HEK293 (cell line): ENCODE data around the gene CAPN15.

Source experiments
- BCL11A ChIP-seq: fragments of 450-650 bp; formaldehyde crosslinking; IDR thresholded peaks from 2 replicates; pipeline ENCODE4 v1.5.1; 2016; ENCODE audit warnings: low read depth, missing biosample characterization, missing genetic modification characterization
- BCL11B ChIP-seq: fragments of 450-650 bp; formaldehyde crosslinking; IDR thresholded peaks from 2 replicates; pipeline ENCODE4 v1.5.1; 2016; ENCODE audit warnings: low read depth, missing biosample characterization, missing genetic modification characterization
- HOXC10 ChIP-seq: sonication (generic); formaldehyde crosslinking; IDR thresholded peaks from 2 replicates; pipeline ENCODE4 v1.8.1; 2023; ENCODE audit warnings: mild to moderate bottlenecking, missing genetic modification reagents
- KLF1 ChIP-seq: fragments of 450-650 bp; formaldehyde crosslinking; IDR thresholded peaks from 2 replicates; pipeline ENCODE4 v1.5.1; 2016; ENCODE audit warnings: missing biosample characterization, missing genetic modification characterization
- MYNN ChIP-seq: fragments of 450-650 bp; formaldehyde crosslinking; IDR thresholded peaks from 2 replicates; pipeline ENCODE4 v1.5.1; 2016; ENCODE audit warnings: missing biosample characterization, missing genetic modification characterization, borderline replicate concordance
- PBX3 ChIP-seq: sonication (generic); formaldehyde crosslinking; IDR thresholded peaks from 2 replicates; pipeline ENCODE4 v1.8.1; 2022; ENCODE audit warnings: mild to moderate bottlenecking, moderate library complexity, missing genetic modification reagents
- RBAK ChIP-seq: fragments of 450-650 bp; formaldehyde crosslinking; IDR thresholded peaks from 2 replicates; pipeline ENCODE4 v1.5.1; 2016; ENCODE audit warnings: missing biosample characterization, missing genetic modification characterization
- SALL2 ChIP-seq: fragments of 450-650 bp; formaldehyde crosslinking; IDR thresholded peaks from 2 replicates; pipeline ENCODE4 v1.5.0; 2017; ENCODE audit warnings: missing biosample characterization, mild to moderate bottlenecking, missing genetic modification characterization, borderline replicate concordance
- SP7 ChIP-seq: fragments of 450-650 bp; formaldehyde crosslinking; IDR thresholded peaks from 2 replicates; pipeline ENCODE4 v1.5.1; 2016; ENCODE audit warnings: missing biosample characterization, missing genetic modification characterization
- ZBTB20 ChIP-seq: fragments of 450-650 bp; formaldehyde crosslinking; IDR thresholded peaks from 2 replicates; pipeline ENCODE4 v1.5.1; 2016; ENCODE audit warnings: missing biosample characterization, missing genetic modification characterization
- ZEB2 ChIP-seq: fragments of 450-650 bp; formaldehyde crosslinking; IDR thresholded peaks from 2 replicates; pipeline ENCODE4 v1.5.1; 2016; ENCODE audit warnings: missing biosample characterization, missing genetic modification characterization
- ZIC2 ChIP-seq: fragments of 450-650 bp; formaldehyde crosslinking; IDR thresholded peaks from 2 replicates; pipeline ENCODE4 v1.5.1; 2016; ENCODE audit warnings: missing biosample characterization, missing genetic modification characterization
- ZNF10 ChIP-seq: fragments of 450-650 bp; formaldehyde crosslinking; IDR thresholded peaks from 2 replicates; pipeline ENCODE4 v1.5.1; 2017; ENCODE audit warnings: missing biosample characterization, missing genetic modification characterization
- ZNF148 ChIP-seq: fragments of 450-650 bp; formaldehyde crosslinking; IDR thresholded peaks from 2 replicates; pipeline ENCODE4 v1.5.0; 2017; ENCODE audit warnings: missing biosample characterization, missing genetic modification characterization, borderline replicate concordance
- ZNF18 ChIP-seq: fragments of 450-650 bp; formaldehyde crosslinking; IDR thresholded peaks from 2 replicates; pipeline ENCODE4 v1.5.1; 2016; ENCODE audit warnings: missing biosample characterization, missing genetic modification characterization
- ZNF341 ChIP-seq: fragments of 450-650 bp; formaldehyde crosslinking; IDR thresholded peaks from 2 replicates; pipeline ENCODE4; 2016; ENCODE audit warnings: low read depth, missing biosample characterization, missing genetic modification characterization
- ZNF354C ChIP-seq: fragments of 450-650 bp; formaldehyde crosslinking; IDR thresholded peaks from 2 replicates; pipeline ENCODE4 v1.5.1; 2016; ENCODE audit warnings: missing biosample characterization, missing genetic modification characterization, low read depth, borderline replicate concordance
- ZNF416 ChIP-seq: fragments of 450-650 bp; formaldehyde crosslinking; IDR thresholded peaks from 2 replicates; pipeline ENCODE4 v1.5.1; 2016; ENCODE audit warnings: missing biosample characterization, missing genetic modification characterization
- ZNF433 ChIP-seq: fragments of 450-650 bp; formaldehyde crosslinking; IDR thresholded peaks from 2 replicates; pipeline ENCODE4 v1.5.1; 2016; ENCODE audit warnings: missing biosample characterization, missing genetic modification characterization, low read depth
- ZNF510 ChIP-seq: fragments of 450-650 bp; formaldehyde crosslinking; IDR thresholded peaks from 2 replicates; pipeline ENCODE4 v1.5.1; 2018; ENCODE audit warnings: mild to moderate bottlenecking, missing genetic modification characterization, missing biosample characterization; ENCODE audit not compliant: insufficient replicate concordance
- ZNF549 ChIP-seq: fragments of 450-650 bp; IDR thresholded peaks from 2 replicates; pipeline ENCODE4 v1.5.1; 2018; ENCODE audit warnings: missing biosample characterization, missing genetic modification characterization, mild to moderate bottlenecking, inconsistent platforms, moderate library complexity
- ZNF621 ChIP-seq: fragments of 450-650 bp; formaldehyde crosslinking; IDR thresholded peaks from 2 replicates; pipeline ENCODE4 v1.5.1; 2017; ENCODE audit warnings: missing biosample characterization, missing genetic modification characterization
- ZNF670 ChIP-seq: fragments of 450-650 bp; formaldehyde crosslinking; IDR thresholded peaks from 2 replicates; pipeline ENCODE4 v1.5.1; 2016; ENCODE audit warnings: missing biosample characterization, missing genetic modification characterization, low read depth
- ZNF707 ChIP-seq: fragments of 450-650 bp; formaldehyde crosslinking; IDR thresholded peaks from 2 replicates; pipeline ENCODE4 v1.5.1; 2016; ENCODE audit warnings: missing biosample characterization, missing genetic modification characterization
- ZNF747 ChIP-seq: fragments of 450-650 bp; formaldehyde crosslinking; IDR thresholded peaks from 2 replicates; pipeline ENCODE4 v1.5.1; 2016; ENCODE audit warnings: missing biosample characterization, missing genetic modification characterization
- ZSCAN16 ChIP-seq: fragments of 450-650 bp; formaldehyde crosslinking; IDR thresholded peaks from 2 replicates; pipeline ENCODE4 v1.5.1; 2016; ENCODE audit warnings: missing biosample characterization, missing genetic modification characterization
- TF ChIP-seq, protein P1 (sequence below): fragments of 450-650 bp; formaldehyde crosslinking; IDR thresholded peaks from 2 replicates; pipeline ENCODE4 v1.5.1; 2016; ENCODE audit warnings: missing biosample characterization, missing genetic modification characterization, low read depth
- TF ChIP-seq, protein P2 (sequence below): fragments of 450-650 bp; IDR thresholded peaks from 2 replicates; pipeline ENCODE4 v1.5.1; 2018; ENCODE audit warnings: missing biosample characterization, missing genetic modification characterization
- TF ChIP-seq, protein P3 (sequence below): fragments of 450-650 bp; formaldehyde crosslinking; IDR thresholded peaks from 2 replicates; pipeline ENCODE4 v1.5.1; 2017; ENCODE audit warnings: missing biosample characterization, missing genetic modification characterization

The CAPN15 gene

GRCh38 chr16:592518-593306, 65.2 kb downstream of the CAPN15 start (continued):
- TF ChIP-seq HOXC10 (CRISPR knock-in tag) (no peak), ZNF747 (no peak), ZNF549 (tag by site-specific recombination) (no peak), ZNF510 (tag by site-specific recombination) (no peak), ZNF670 (tag by site-specific recombination) (no peak), SP7 (peak; percentile 66; the same call in 1 of the 2 replicates), ZNF341 (tag by site-specific recombination) (no peak), BCL11A (no peak), ZNF416 (tag by site-specific recombination) (no peak), PBX3 (CRISPR knock-in tag) (no peak), RBAK (tag by site-specific recombination) (no peak), ZEB2 (peak; percentile 91; the same call in 1 of the 2 replicates), MYNN (tag by site-specific recombination) (no peak), ZNF707 (tag by site-specific recombination) (no peak), ZNF18 (no peak), ZSCAN16 (no peak), ZNF433 (tag by site-specific recombination) (no peak), ZNF621 (tag by site-specific recombination) (no peak), ZNF354C (no peak), ZIC2 (no peak), ZNF10 (peak; percentile 85), KLF1 (no peak; the same call in 1 of the 2 replicates), BCL11B (tag by site-specific recombination) (no peak), ZBTB20 (tag by site-specific recombination) (peak; percentile 40; the same call in 1 of the 2 replicates), ZNF148 (tag by site-specific recombination) (no peak), SALL2 (tag by site-specific recombination) (no peak)
- TF ChIP-seq, protein P1, sequence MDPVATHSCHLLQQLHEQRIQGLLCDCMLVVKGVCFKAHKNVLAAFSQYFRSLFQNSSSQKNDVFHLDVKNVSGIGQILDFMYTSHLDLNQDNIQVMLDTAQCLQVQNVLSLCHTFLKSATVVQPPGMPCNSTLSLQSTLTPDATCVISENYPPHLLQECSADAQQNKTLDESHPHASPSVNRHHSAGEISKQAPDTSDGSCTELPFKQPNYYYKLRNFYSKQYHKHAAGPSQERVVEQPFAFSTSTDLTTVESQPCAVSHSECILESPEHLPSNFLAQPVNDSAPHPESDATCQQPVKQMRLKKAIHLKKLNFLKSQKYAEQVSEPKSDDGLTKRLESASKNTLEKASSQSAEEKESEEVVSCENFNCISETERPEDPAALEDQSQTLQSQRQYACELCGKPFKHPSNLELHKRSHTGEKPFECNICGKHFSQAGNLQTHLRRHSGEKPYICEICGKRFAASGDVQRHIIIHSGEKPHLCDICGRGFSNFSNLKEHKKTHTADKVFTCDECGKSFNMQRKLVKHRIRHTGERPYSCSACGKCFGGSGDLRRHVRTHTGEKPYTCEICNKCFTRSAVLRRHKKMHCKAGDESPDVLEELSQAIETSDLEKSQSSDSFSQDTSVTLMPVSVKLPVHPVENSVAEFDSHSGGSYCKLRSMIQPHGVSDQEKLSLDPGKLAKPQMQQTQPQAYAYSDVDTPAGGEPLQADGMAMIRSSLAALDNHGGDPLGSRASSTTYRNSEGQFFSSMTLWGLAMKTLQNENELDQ (tag by site-specific recombination): no peak
- TF ChIP-seq, protein P2, sequence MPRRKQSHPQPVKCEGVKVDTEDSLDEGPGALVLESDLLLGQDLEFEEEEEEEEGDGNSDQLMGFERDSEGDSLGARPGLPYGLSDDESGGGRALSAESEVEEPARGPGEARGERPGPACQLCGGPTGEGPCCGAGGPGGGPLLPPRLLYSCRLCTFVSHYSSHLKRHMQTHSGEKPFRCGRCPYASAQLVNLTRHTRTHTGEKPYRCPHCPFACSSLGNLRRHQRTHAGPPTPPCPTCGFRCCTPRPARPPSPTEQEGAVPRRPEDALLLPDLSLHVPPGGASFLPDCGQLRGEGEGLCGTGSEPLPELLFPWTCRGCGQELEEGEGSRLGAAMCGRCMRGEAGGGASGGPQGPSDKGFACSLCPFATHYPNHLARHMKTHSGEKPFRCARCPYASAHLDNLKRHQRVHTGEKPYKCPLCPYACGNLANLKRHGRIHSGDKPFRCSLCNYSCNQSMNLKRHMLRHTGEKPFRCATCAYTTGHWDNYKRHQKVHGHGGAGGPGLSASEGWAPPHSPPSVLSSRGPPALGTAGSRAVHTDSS (tag by site-specific recombination): no peak
- TF ChIP-seq, protein P3, sequence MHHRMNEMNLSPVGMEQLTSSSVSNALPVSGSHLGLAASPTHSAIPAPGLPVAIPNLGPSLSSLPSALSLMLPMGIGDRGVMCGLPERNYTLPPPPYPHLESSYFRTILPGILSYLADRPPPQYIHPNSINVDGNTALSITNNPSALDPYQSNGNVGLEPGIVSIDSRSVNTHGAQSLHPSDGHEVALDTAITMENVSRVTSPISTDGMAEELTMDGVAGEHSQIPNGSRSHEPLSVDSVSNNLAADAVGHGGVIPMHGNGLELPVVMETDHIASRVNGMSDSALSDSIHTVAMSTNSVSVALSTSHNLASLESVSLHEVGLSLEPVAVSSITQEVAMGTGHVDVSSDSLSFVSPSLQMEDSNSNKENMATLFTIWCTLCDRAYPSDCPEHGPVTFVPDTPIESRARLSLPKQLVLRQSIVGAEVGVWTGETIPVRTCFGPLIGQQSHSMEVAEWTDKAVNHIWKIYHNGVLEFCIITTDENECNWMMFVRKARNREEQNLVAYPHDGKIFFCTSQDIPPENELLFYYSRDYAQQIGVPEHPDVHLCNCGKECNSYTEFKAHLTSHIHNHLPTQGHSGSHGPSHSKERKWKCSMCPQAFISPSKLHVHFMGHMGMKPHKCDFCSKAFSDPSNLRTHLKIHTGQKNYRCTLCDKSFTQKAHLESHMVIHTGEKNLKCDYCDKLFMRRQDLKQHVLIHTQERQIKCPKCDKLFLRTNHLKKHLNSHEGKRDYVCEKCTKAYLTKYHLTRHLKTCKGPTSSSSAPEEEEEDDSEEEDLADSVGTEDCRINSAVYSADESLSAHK (tag by site-specific recombination): no peak
